Activated naive CD4-positive, alpha-beta T cell treated with anti-CD3 and anti-CD28 coated beads, Interleukin-2, amount 50 U/mL, for 16 hours (primary cell): ENCODE results near the gene DDX51.
"Not testable (repeated sequence)": the region's sequence is repeated elsewhere in the genome, so short reads cannot be mapped to it uniquely, and the experiment has no call there.

Experiments
- DNase-seq: peaks from one replicate; pipeline ENCODE4 v3.0.0-alpha.2; 2020

DDX51 gene

DNA sequence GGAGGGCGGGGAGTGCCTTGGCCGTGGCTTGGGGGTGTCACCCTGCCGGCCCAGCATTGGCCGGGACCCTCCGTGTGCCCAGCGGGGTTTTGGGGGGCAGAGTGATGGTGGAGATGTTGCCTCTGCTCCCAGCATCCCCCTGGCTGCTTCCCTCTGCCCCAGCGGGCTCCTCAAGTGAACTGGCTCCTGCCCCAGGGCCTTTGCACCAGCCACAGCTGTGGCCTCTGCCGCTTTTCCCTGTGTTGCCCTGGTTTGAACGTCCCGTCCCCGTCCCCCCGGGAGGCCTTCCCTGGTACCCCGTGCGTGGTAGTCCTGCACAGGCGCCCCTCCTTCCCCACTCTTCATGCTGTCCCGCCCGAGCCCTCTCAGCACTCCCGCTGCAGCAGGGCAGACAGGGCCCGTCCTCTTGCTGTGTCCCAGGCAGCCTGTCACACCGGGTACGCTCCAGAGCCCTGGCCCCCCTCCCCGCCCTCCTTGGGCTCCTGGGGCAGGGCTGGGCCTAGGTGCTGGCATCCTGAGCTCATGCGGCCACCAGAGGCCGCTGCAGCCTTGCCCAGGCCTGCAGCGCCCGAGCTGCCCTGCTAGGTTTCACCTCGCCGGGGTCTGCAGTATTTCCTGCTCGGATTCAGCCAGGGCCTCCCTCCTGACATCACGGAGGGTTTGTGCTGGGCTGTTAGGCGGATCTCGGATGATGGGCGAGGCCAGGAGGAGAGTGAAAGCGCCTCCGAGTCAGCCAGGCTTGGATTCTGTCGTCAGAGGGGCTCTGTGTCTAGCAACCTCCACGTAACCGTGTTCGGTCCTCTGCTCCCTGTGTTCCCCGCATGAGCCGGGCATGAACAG lies 9.6 kb upstream of the DDX51 start:
- DNase-seq, result peak; percentile 76

DNA sequence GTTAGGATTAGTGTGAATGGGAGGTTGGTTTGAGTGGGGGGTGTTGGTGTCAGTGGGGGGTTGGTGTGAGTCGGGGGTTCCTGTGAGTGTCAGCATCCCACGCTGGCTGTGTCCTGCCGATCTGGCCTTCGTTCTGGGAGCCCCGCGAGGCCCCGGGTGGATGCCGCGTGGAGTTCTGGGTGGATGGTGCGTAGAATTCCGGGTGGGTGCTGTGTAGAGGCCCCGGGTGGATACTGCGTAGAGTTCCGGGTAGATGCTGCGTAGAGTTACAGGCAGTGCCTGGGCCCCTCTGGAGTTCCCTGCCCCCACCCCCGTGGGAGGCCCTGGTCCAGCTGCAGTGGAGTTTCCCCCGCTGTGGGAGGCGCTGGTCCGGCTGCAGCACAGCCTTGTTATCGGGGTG lies 8.8 kb upstream of the DDX51 start:
- DNase-seq, result peak; percentile 8

DNA sequence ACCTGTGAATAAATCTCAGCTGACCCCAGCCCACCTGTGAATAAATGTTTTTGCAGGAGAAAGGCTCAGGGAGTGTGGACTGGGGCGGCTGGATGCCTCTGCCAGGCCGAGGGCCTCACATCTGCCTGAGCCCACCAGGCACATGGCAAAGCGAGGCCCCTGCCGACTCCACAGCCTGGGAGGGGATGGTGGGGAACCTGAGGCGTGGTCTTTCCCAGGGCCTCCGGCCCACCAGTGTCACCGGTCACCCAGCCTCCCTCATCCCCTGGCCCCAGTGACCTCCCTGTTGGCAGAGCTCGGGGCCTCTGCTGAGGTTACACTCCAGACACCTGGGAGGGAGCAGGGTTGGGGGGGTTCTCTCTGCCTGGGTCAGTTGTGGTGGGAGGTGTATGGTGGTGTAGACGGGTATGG lies 8.3 kb upstream of the DDX51 start:
- no peak for DNase-seq

GRCh38 chr12:132151766-132152410 lies 7.8 kb upstream of the DDX51 start:
- peak; percentile 8 for DNase-seq

DNA sequence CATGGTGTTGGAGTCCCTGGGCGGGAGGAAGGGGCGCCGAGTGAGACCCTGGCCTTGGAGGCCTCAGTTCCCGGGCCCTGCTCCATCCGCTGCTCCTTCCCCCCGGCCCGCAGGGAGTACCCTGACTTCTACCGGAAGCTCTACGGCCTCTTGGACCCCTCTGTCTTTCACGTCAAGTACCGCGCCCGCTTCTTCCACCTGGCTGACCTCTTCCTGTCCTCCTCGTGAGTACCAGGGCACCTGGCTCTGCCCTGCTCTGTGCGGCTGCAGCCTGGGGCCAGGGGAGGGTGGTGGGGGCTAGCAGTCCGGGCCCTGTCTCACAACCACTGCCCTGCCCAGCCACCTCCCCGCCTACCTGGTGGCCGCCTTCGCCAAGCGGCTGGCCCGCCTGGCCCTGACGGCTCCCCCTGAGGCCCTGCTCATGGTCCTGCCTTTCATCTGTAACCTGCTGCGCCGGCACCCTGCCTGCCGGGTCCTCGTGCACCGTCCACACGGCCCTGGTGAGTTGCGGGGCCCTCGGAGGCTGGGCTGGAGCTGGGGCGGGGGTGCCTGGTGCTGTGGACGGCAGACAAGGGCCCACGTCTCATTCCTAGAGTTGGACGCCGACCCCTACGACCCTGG lies 7.1 kb upstream of the DDX51 start:
- DNase-seq, result peak; percentile 8

DNA sequence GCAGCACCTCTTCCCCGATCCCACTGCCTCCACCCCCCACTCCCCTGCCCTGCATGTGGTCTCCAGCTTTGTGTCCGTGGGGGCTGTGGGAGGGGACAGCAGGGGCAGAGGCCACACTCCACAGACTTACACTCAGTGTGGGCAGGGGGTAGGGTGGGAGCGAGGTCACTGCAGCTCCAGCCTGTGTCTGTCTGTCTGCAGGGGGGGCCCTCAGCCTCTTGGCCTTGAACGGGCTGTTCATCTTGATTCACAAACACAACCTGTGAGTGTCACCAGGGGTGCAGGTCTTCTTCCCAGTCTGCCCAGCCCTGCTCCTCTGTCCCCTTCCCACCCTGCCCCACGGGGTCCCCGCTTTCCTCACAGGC lies 6.6 kb upstream of the DDX51 start:
- no peak for DNase-seq

DNA sequence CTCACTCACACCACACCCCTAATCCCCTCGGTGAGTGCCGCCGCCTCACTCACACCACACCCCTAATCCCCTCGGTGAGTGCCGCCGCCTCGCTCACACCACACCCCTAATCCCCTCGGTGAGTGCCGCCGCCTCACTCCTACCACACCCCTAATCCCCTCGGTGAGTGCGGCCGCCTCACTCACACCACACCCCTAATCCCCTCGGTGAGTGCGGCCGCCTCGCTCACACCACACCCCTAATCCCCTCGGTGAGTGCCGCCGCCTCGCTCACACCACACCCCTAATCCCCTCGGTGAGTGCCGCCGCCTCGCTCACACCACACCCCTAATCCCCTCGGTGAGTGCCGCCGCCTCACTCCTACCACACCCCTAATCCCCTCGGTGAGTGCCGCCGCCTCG lies 5.4 kb upstream of the DDX51 start:
- not testable (repeated sequence) for DNase-seq

GRCh38 chr12:132148368-132149045 lies 4.4 kb upstream of the DDX51 start:
- no peak for DNase-seq

DNA sequence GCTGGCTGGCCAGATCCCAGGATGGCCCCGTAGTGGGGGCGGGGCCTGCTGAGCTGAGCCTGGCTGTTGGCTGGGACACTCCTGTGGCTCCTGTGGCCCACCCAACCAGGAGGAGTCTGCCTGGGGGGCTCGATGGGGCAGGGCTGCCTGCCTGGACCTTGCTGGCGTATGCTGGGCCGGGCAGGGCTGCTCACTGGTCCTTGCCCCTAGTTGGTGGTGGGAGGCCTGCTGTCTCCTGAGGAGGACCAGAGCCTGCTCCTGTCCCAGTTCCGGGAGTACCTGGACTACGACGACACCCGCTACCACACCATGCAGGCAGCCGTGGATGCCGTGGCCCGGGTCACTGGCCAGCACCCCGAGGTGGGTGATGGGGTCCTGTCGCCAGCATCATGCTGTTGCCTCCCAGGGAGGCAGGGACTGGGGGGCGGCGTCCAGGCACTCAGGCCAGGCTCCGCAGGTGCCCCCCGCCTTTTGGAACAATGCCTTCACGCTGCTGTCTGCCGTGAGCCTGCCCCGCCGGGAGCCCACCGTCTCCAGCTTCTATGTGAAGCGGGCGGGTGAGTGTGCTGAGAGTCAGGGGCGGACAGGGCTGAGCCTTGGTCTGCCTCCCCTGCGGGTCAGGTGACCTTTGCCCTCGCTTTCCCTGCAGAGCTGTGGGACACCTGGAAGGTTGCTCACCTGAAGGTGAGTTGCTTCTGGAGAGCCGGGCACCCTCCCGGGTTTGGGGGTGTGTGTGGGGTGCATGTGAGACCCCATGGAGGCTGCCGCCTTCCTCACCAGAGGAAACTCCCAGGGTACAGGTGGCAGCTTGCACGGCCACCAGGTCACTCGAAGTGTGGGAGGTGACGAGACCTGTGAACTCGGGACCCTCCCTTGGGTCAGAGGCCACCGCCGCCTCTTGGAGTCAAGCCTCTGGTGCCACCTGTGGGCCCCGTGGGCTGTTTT lies 3.6 kb upstream of the DDX51 start:
- no peak for DNase-seq

DNA sequence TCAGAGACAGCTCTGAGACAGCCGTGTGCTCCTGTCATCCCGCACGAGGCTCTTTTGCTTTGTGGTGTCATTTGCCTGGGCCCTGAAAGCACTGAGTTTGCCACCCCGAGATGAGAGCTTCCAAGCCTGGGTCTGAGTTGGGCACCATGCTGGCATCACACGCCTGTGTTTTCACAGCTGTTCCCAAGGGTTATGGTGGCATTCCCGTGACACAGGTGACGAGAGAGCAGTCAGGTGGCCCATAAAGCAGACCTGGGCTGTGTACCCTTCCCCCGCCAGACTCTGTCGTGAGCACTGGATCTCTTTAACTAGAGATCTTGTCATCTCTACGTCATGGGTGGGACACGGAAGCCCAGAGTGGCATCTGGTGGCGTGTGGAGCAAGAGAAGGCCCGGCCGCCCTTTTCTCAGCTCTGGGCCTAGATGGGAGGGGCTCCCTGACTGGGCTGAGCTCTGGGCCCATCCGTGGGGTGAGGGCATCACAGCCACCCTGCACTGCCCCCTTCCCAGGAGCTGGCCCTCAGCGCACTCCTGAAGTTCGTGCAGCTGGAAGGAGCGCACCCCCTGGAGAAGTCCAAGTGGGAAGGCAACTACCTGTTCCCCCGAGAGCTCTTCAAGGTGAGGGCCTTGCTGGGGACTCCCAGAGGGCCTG lies 2.8 kb upstream of the DDX51 start:
- DNase-seq, result no peak

DNA sequence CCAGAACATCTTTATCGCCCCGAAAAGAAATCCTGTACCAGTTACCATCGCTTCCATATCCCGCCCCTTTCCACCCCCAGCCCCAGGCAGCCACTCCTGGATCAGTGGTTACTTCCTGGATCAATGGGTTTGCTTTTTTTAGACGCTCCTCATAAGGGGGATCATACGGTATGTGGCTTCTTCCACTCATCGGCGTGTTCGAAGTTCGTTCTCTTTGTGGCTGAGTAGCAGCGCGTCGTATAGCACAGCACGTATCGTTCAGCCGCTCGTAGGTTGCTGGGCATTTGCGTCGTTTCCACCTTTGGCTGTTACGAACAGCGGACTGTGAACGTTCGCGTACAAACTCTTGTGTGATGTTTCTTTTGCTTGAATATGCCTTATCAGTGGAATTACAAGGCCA lies 2.0 kb upstream of the DDX51 start:
- no peak for DNase-seq

- no peak for DNase-seq
These were observed 1.2 kb upstream of the DDX51 start for GRCh38 chr12:132145334-132145733.

DNA sequence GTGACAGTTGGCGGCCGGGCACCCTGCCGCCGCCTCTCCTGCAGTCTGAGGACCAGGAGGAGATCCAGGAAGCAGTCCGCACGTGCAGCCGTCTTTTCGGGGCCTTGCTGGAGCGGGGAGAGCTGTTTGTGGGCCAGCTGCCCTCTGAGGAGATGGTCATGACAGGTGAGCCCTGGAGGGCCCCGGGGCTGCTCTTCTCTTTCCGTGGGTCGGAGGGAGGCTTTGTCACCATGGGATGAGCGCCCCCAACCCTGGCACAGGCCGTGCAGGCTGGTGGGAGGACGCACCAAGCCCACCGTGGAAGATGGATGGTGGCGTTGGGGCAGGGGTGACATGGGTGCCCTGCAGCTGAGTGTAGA lies 670 bp upstream of the DDX51 start:
- DNase-seq, result no peak

DNA sequence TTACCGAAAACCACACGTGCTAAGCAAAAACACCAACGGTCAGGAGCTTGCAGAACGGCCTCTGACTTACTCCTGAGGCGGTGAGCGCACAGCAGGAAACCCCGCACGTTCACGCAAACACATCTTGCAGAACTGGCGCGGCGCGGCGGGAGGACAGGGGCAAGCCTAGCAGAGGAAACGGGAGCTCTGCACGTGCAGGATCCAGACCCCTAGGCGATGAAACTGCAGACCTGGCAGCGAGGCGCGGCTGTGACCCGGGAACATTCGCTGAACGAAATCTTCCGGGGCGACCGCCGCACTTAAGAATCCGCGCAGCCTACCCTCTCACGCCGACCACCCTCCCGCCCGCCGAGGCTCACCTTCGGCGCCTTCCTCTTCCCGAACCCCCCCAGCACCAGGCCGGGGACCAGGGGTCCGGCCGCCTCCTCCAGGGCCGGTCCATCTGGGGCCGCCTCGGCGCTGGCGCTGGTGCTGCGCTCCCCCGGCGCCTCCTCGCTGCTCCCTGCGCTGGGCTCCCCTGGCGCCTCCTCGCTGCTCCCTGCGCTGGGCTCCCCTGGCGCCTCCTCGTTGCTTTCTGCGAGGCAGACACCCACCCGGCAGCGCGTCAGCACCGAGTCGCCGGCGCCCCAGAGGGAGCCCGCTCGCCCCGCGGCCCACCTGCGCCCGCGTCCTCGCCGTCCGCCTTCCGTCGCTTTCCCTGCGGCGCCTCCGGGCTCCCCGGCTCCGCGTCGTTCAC lies 615 bp downstream of the DDX51 start:
- peak; percentile 49 for DNase-seq

- no peak for DNase-seq
These were observed 1.3 kb downstream of the DDX51 start for GRCh38 chr12:132142679-132143335.

- no peak for DNase-seq
These were observed 2.0 kb downstream of the DDX51 start for GRCh38 chr12:132141976-132142678.

- no peak for DNase-seq
These were observed 2.9 kb downstream of the DDX51 start for GRCh38 chr12:132140918-132141841.

DNA sequence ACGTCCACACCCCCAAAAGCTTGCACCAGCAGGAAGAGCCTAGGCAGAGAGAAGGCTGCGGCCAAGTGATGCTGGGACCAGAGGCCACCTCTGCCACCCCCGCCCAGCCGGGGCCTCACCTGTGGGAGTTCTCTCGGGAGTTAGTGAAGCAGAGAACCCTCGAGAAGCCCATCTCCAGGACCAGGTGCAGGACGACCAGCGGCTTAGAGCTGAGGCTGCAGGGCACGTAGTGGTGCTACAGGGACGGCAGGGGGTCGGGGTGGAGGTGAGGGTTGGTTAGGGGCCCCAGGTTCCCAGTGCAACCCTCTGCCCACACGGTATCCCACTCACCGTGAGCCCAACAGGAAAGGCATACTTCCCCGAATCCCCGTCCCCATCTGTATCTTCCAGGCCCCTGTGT lies 3.6 kb downstream of the DDX51 start:
- no peak for DNase-seq

DNA sequence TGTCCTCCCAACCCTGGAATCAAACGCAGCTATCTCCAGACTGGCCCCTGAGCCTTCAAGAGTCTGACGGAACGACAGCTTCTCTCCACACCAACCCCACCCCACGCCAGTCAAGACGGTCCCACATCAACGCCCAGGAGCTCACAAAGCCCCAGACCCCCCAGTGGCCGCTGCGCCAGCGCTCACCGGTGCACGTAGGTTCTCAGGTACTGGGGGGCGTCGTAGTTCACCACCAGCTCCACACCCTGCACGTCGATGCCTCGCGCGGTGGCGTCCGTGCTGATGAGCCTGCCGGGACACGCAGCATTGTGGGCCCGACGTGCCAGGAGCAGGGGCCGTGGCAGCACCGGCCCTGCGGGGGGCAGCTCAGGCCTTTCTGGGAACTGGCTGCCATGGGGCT lies 4.2 kb downstream of the DDX51 start:
- no peak for DNase-seq
